ENCODE data around the gene LHFPL2.
"Not testable (repeated sequence)": the region's sequence is repeated elsewhere in the genome, so short reads cannot be mapped to it uniquely, and the experiment has no call there.

The LHFPL2 gene

GRCh38 chr5:78639791-78640190 is 8.8 kb downstream of the LHFPL2 start:
- DNase-seq = no peak

GRCh38 chr5:78638973-78639669 is 9.5 kb downstream of the LHFPL2 start:
- DNase-seq = no peak

- no peak for DNase-seq
Observed at GRCh38 chr5:78638423-78638822, 10.1 kb downstream of the LHFPL2 start.

- no peak for DNase-seq
Observed at GRCh38 chr5:78637468-78637867, 11.1 kb downstream of the LHFPL2 start.

- no peak for DNase-seq
Observed at GRCh38 chr5:78636682-78637081, 11.9 kb downstream of the LHFPL2 start.

GRCh38 chr5:78634634-78635033 is 13.9 kb downstream of the LHFPL2 start:
- DNase-seq = no peak

GRCh38 chr5:78634229-78634628 is 14.3 kb downstream of the LHFPL2 start:
- no peak for DNase-seq

GRCh38 chr5:78633700-78634099 is 14.9 kb downstream of the LHFPL2 start:
- no peak for DNase-seq

- no peak for DNase-seq
Observed at GRCh38 chr5:78632467-78632866, 16.1 kb downstream of the LHFPL2 start.

GRCh38 chr5:78631931-78632330 is 16.6 kb downstream of the LHFPL2 start:
- DNase-seq = no peak

GRCh38 chr5:78630047-78630446 is 18.5 kb downstream of the LHFPL2 start:
- DNase-seq = no peak

GRCh38 chr5:78629624-78630023 is 18.9 kb downstream of the LHFPL2 start:
- no peak for DNase-seq

- DNase-seq = no peak
Observed at GRCh38 chr5:78628270-78628992, 20.1 kb downstream of the LHFPL2 start.

- DNase-seq = no peak
Observed at GRCh38 chr5:78627766-78628165, 20.8 kb downstream of the LHFPL2 start.

- DNase-seq = no peak
Observed at GRCh38 chr5:78627175-78627574, 21.4 kb downstream of the LHFPL2 start.

GRCh38 chr5:78626009-78626571 is 22.5 kb downstream of the LHFPL2 start:
- no peak for DNase-seq

GRCh38 chr5:78624992-78625391 is 23.6 kb downstream of the LHFPL2 start:
- DNase-seq = no peak

GRCh38 chr5:78624011-78624541 is 24.5 kb downstream of the LHFPL2 start:
- DNase-seq = no peak

- DNase-seq = no peak
Observed at GRCh38 chr5:78622302-78622971, 26.1 kb downstream of the LHFPL2 start.

GRCh38 chr5:78621291-78621738 is 27.3 kb downstream of the LHFPL2 start:
- DNase-seq = no peak

- not testable (repeated sequence) for DNase-seq
Observed at GRCh38 chr5:78620119-78620518, 28.5 kb downstream of the LHFPL2 start.

- DNase-seq = no peak
Observed at GRCh38 chr5:78618303-78618702, 30.3 kb downstream of the LHFPL2 start.

GRCh38 chr5:78615697-78616096 is 32.9 kb downstream of the LHFPL2 start:
- DNase-seq = no peak
